PFSK-1 (cell line): ENCODE results near the gene ARID4A.

ENCODE experiments used
- FOXP2 ChIP-seq: optimal IDR thresholded peaks from 2 replicates; pipeline ENCODE3; 2011; ENCODE audit warnings: borderline replicate concordance, control low read depth, inconsistent platforms; ENCODE audit not compliant: insufficient read depth; ENCODE audit errors: extremely low read length, extremely low read depth
- POLR2AphosphoS5 ChIP-seq: IDR thresholded peaks from 2 replicates; pipeline ENCODE4 v1.6.1; 2012; ENCODE audit warnings: low read depth, mild to moderate bottlenecking, control low read depth, low read length, moderate library complexity
- SIN3A ChIP-seq: IDR thresholded peaks from 2 replicates; pipeline ENCODE4 v1.6.1; 2012; ENCODE audit warnings: mild to moderate bottlenecking, low read length, moderate library complexity, borderline replicate concordance; ENCODE audit not compliant: insufficient read depth
- TAF1 ChIP-seq: IDR thresholded peaks from 2 replicates; pipeline ENCODE4 v1.6.1; 2012; ENCODE audit warnings: low read length, control low read depth, borderline replicate concordance; ENCODE audit not compliant: insufficient read depth
- TF ChIP-seq, protein P1 (sequence below), 2 experiments: IDR thresholded peaks; 2 replicates each; pipeline versions ENCODE4 v1.6.1 to v1.8.0; 2011 to 2012; ENCODE audit warnings: low read depth in 2 of 2, low read length in 2 of 2, control low read depth in 1 of 2, inconsistent platforms in 1 of 2, mild to moderate bottlenecking in 1 of 2, moderate library complexity in 1 of 2; ENCODE audit not compliant: insufficient read depth in 1 of 2

ARID4A gene

DNA sequence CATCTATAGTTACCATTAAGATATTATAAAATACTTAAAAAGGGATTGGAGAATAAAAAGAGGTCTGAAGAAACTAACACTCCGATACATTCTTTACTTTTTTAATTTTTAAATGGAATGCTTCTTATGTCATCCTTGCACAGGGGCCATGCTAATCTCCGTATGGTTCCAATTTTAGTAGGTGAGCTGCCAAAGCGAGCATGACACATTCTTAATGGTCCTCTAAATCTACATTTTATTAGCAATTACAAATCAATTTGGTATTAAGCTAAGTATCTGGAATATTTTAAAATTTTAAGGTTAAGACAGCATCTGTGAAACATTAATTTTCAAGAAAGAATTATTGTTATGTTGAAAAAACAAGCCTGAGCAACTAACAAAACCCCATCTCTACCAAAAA lies 6.2 kb upstream of the ARID4A start:
- TF ChIP-seq, protein P1, sequence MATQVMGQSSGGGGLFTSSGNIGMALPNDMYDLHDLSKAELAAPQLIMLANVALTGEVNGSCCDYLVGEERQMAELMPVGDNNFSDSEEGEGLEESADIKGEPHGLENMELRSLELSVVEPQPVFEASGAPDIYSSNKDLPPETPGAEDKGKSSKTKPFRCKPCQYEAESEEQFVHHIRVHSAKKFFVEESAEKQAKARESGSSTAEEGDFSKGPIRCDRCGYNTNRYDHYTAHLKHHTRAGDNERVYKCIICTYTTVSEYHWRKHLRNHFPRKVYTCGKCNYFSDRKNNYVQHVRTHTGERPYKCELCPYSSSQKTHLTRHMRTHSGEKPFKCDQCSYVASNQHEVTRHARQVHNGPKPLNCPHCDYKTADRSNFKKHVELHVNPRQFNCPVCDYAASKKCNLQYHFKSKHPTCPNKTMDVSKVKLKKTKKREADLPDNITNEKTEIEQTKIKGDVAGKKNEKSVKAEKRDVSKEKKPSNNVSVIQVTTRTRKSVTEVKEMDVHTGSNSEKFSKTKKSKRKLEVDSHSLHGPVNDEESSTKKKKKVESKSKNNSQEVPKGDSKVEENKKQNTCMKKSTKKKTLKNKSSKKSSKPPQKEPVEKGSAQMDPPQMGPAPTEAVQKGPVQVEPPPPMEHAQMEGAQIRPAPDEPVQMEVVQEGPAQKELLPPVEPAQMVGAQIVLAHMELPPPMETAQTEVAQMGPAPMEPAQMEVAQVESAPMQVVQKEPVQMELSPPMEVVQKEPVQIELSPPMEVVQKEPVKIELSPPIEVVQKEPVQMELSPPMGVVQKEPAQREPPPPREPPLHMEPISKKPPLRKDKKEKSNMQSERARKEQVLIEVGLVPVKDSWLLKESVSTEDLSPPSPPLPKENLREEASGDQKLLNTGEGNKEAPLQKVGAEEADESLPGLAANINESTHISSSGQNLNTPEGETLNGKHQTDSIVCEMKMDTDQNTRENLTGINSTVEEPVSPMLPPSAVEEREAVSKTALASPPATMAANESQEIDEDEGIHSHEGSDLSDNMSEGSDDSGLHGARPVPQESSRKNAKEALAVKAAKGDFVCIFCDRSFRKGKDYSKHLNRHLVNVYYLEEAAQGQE (IDR thresholded peaks at IDR 0.05; ENCODE audit: insufficient read depth in 1 of 2, low read depth in 2 of 2, low read length in 2 of 2) = no peak
- TF ChIP-seq FOXP2 (no peak), SIN3A (no peak), TAF1 (no peak), POLR2AphosphoS5 (no peak)

DNA sequence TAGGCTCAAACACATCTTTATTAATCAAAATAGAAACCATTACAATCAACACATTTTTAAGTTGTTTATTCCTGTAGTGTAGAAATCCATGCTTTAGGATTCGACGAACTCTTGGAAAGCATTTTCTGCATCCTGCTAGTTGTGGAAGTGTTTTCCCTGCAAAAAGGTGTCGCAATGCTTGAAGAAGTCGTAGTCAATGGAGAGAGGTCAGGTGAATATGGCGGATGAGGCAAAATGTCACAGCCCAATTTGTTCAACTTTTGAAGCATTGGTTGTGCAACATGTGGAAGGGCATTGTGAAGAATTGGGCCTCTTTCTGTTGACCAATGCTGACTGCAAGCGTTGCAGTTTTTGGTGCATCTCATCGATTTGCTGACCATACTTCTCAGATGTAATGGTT lies 4.2 kb upstream of the ARID4A start:
- TF ChIP-seq FOXP2 = no peak
- TF ChIP-seq TAF1 = no peak
- TF ChIP-seq, protein P1 (IDR thresholded peaks at IDR 0.05; ENCODE audit: insufficient read depth in 1 of 2, low read depth in 2 of 2, low read length in 2 of 2) = no peak
- TF ChIP-seq POLR2AphosphoS5 = no peak

DNA sequence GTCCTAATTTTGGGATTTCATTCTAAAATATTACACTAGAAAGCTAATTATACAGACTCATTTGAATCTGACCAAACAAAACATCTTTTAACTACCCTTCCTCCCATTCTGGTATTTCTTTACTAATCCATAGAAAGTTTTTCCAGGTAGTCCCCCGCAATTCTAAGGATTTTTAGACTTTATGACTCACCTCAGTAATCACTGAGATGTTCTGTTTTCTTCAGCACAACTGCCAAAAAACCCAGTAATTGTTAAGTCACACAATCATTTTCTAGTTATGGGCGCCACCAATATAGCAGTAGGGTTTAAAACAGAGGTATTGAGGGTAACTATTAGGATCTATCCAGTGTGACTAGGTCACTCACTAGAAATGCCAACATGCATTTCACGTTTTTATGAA lies 1.6 kb upstream of the ARID4A start:
- TF ChIP-seq, protein P1 (IDR thresholded peaks at IDR 0.05; ENCODE audit: insufficient read depth in 1 of 2, low read depth in 2 of 2, low read length in 2 of 2) = no peak
- no peak for TF ChIP-seq POLR2AphosphoS5
- TF ChIP-seq TAF1 = no peak
- no peak for TF ChIP-seq SIN3A
- TF ChIP-seq FOXP2 = no peak

DNA sequence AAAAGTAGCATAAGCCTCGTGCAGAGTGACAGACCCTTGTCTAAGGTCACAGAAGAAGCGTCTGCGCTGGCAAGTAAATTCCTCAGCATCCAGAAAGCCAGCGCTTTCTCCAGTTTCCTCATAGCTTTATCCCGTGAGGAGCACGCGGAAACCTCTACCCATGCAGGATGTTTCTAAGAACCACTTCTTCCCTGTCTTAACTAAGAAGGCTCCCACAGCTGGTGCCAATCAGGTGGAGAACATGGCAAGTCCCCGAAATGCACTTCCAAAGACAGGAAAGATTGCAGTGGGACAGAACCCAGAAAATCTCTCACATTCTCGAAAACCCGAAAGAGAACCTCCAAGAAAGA lies 968 bp upstream of the ARID4A start:
- no peak for TF ChIP-seq SIN3A
- no peak for TF ChIP-seq POLR2AphosphoS5
- no peak for TF ChIP-seq FOXP2
- TF ChIP-seq TAF1 = no peak
- TF ChIP-seq, protein P1 (IDR thresholded peaks at IDR 0.05; ENCODE audit: insufficient read depth in 1 of 2, low read depth in 2 of 2, low read length in 2 of 2) = no peak
